HepG2 (cell line): ENCODE measurements around the gene PRM3. TPM values are rescaled to one million over a fixed set of nuclear protein-coding genes. Genes with fewer than 3 reads are reported as not detected.

Experiments used
- CAMTA2 ChIP-seq: sonication (generic); formaldehyde crosslinking; IDR thresholded peaks from 2 replicates; pipeline ENCODE4 v1.4.0; 2020; ENCODE audit warnings: mild to moderate bottlenecking, missing genetic modification reagents, borderline replicate concordance
- HCFC1 ChIP-seq: fragments of 150-350 bp; IDR thresholded peaks from 2 replicates; pipeline ENCODE4 v1.6.1; 2014; ENCODE audit warnings: low read depth, low read length
- KLF12 ChIP-seq: sonication (generic); formaldehyde crosslinking; IDR thresholded peaks from 2 replicates; pipeline ENCODE4 v1.4.0; 2020; ENCODE audit warnings: missing genetic modification reagents, borderline replicate concordance
- NR2F6 ChIP-seq, 2 experiments: IDR thresholded peaks; 2 replicates each; pipeline ENCODE4 v1.6.1; 2016; ENCODE audit warnings: antibody characterized with exemption in 1 of 2, mild to moderate bottlenecking in 1 of 2
- polyA plus RNA-seq, 8 experiments: library from polyadenylated mRNA; depleted of rRNA in 3 of 8; stranded (reverse) in 7 of 8; unstranded in 1 of 8; fragments of >200 nt; fragmentation: Illumina TruSeq in 4 of 8; extraction: Trizol in 4 of 8; gene quantifications; 2 replicates each; pipeline versions ENCODE4 v1.2.1 to v1.2.3, GENCODE V29; 2011 to 2016; ENCODE audit warnings: low read depth in 4 of 8, missing spikeins in 1 of 8, mixed read lengths in 1 of 8; ENCODE audit not compliant: insufficient read depth in 1 of 8
- total RNA-seq, 5 experiments: library from RNA; depleted of rRNA; stranded (reverse); fragments of >200 nt; fragmentation: Illumina TruSeq; extraction: Trizol; gene quantifications; 2 replicates each; pipeline ENCODE4 v1.2.3, GENCODE V29; 2016; ENCODE audit warnings: low read depth in 1 of 5
- TF ChIP-seq, protein P1 (sequence below): sonication (generic); formaldehyde crosslinking; IDR thresholded peaks from 2 replicates; pipeline ENCODE4 v1.4.0; 2020; ENCODE audit warnings: missing genetic modification reagents, borderline replicate concordance
- TF ChIP-seq, protein P2 (sequence below): sonication (generic); formaldehyde crosslinking; IDR thresholded peaks from 2 replicates; pipeline ENCODE4 v1.4.0; 2020; ENCODE audit warnings: mild to moderate bottlenecking, missing genetic modification reagents, borderline replicate concordance
- TF ChIP-seq, protein P3 (sequence below): sonication (generic); formaldehyde crosslinking; IDR thresholded peaks from 2 replicates; pipeline ENCODE4 v1.4.0; 2020; ENCODE audit warnings: missing genetic modification reagents
- TF ChIP-seq, protein P4 (sequence below): sonication (generic); formaldehyde crosslinking; IDR thresholded peaks from 2 replicates; pipeline ENCODE4 v1.5.0; 2020; ENCODE audit warnings: mild to moderate bottlenecking, missing genetic modification reagents

The PRM3 gene
- total and polyA plus RNA-seq, 2 of the 13 experiments (the other 11 are each of a cell fraction or from before 2014, with no cell fraction given), result not detected

DNA sequence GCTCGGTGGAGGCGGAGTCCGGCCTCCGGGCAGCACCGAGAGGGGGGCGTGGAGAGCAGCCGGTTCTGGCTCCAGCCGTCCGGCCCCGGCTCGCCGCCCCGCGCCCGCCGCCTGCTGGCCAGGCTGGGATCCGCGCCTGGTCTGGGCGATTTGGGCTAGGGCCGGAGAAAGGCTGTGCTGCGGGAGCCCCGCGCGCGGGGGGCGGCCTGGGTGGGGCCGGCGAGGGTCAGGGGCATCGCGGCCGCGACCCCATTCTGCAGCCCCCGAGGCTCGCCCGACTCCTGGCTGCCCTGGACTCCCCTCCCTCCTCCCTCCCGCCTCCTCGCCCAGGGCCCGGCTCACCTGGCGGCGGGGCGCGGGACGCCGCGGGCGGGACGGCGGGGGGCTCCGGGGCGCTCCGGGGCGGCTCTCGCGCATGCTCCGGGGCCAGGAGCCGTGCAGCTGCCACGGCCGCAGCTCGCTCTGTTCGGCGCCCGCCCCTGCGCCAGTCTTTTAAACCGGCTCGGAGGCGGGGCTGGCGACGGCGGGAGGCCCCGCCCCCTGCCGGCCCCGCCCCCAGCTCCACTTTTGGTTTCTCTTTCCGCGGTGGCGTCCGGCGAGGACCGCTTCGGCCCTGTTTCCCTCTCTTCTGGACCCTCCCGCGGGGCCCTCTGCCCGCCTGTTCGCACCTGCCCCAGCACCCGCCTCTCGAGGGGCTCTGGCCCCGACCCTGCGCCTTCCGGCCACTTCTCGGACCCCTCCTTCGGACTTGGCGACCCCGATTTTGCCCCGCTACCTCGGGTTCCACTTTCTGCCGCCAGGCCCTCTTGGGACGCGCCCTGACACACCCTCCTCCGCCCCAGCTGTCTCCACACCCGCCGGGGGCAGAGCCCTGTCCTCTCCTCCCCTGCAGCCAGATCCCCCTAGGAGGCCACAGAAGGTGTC is 17.4 kb downstream of the PRM3 start, which contains the start of gene SOCS1 (continued):
- TF ChIP-seq, protein P1, sequence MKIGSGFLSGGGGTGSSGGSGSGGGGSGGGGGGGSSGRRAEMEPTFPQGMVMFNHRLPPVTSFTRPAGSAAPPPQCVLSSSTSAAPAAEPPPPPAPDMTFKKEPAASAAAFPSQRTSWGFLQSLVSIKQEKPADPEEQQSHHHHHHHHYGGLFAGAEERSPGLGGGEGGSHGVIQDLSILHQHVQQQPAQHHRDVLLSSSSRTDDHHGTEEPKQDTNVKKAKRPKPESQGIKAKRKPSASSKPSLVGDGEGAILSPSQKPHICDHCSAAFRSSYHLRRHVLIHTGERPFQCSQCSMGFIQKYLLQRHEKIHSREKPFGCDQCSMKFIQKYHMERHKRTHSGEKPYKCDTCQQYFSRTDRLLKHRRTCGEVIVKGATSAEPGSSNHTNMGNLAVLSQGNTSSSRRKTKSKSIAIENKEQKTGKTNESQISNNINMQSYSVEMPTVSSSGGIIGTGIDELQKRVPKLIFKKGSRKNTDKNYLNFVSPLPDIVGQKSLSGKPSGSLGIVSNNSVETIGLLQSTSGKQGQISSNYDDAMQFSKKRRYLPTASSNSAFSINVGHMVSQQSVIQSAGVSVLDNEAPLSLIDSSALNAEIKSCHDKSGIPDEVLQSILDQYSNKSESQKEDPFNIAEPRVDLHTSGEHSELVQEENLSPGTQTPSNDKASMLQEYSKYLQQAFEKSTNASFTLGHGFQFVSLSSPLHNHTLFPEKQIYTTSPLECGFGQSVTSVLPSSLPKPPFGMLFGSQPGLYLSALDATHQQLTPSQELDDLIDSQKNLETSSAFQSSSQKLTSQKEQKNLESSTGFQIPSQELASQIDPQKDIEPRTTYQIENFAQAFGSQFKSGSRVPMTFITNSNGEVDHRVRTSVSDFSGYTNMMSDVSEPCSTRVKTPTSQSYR (CRISPR knock-in tag), result peak; percentile 7; the same call in 1 of the 2 replicates
- TF ChIP-seq CAMTA2 (CRISPR knock-in tag) (peak; percentile 79; the same call in 1 of the 2 replicates), HCFC1 (no peak; the same call in 1 of the 2 replicates), NR2F6 (IDR thresholded peaks at IDR 0.05) (no peak), NR2F6 (CRISPR knock-in tag; IDR thresholded peaks at IDR 0.05) (no peak), KLF12 (CRISPR knock-in tag) (peak; percentile 92)
- TF ChIP-seq, protein P2, sequence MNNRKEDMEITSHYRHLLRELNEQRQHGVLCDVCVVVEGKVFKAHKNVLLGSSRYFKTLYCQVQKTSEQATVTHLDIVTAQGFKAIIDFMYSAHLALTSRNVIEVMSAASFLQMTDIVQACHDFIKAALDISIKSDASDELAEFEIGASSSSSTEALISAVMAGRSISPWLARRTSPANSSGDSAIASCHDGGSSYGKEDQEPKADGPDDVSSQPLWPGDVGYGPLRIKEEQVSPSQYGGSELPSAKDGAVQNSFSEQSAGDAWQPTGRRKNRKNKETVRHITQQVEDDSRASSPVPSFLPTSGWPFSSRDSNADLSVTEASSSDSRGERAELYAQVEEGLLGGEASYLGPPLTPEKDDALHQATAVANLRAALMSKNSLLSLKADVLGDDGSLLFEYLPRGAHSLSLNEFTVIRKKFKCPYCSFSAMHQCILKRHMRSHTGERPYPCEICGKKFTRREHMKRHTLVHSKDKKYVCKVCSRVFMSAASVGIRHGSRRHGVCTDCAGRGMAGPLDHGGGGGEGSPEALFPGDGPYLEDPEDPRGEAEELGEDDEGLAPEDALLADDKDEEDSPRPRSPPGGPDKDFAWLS, result peak; percentile 78; the same call in 1 of the 2 replicates
- TF ChIP-seq, protein P3, sequence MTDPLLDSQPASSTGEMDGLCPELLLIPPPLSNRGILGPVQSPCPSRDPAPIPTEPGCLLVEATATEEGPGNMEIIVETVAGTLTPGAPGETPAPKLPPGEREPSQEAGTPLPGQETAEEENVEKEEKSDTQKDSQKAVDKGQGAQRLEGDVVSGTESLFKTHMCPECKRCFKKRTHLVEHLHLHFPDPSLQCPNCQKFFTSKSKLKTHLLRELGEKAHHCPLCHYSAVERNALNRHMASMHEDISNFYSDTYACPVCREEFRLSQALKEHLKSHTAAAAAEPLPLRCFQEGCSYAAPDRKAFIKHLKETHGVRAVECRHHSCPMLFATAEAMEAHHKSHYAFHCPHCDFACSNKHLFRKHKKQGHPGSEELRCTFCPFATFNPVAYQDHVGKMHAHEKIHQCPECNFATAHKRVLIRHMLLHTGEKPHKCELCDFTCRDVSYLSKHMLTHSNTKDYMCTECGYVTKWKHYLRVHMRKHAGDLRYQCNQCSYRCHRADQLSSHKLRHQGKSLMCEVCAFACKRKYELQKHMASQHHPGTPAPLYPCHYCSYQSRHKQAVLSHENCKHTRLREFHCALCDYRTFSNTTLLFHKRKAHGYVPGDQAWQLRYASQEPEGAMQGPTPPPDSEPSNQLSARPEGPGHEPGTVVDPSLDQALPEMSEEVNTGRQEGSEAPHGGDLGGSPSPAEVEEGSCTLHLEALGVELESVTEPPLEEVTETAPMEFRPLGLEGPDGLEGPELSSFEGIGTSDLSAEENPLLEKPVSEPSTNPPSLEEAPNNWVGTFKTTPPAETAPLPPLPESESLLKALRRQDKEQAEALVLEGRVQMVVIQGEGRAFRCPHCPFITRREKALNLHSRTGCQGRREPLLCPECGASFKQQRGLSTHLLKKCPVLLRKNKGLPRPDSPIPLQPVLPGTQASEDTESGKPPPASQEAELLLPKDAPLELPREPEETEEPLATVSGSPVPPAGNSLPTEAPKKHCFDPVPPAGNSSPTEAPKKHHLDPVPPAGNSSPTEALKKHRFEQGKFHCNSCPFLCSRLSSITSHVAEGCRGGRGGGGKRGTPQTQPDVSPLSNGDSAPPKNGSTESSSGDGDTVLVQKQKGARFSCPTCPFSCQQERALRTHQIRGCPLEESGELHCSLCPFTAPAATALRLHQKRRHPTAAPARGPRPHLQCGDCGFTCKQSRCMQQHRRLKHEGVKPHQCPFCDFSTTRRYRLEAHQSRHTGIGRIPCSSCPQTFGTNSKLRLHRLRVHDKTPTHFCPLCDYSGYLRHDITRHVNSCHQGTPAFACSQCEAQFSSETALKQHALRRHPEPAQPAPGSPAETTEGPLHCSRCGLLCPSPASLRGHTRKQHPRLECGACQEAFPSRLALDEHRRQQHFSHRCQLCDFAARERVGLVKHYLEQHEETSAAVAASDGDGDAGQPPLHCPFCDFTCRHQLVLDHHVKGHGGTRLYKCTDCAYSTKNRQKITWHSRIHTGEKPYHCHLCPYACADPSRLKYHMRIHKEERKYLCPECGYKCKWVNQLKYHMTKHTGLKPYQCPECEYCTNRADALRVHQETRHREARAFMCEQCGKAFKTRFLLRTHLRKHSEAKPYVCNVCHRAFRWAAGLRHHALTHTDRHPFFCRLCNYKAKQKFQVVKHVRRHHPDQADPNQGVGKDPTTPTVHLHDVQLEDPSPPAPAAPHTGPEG (CRISPR knock-in tag), result peak; percentile 78
- TF ChIP-seq, protein P4, sequence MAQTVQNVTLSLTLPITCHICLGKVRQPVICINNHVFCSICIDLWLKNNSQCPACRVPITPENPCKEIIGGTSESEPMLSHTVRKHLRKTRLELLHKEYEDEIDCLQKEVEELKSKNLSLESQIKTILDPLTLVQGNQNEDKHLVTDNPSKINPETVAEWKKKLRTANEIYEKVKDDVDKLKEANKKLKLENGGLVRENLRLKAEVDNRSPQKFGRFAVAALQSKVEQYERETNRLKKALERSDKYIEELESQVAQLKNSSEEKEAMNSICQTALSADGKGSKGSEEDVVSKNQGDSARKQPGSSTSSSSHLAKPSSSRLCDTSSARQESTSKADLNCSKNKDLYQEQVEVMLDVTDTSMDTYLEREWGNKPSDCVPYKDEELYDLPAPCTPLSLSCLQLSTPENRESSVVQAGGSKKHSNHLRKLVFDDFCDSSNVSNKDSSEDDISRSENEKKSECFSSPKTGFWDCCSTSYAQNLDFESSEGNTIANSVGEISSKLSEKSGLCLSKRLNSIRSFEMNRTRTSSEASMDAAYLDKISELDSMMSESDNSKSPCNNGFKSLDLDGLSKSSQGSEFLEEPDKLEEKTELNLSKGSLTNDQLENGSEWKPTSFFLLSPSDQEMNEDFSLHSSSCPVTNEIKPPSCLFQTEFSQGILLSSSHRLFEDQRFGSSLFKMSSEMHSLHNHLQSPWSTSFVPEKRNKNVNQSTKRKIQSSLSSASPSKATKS, result no peak
